ENCODE results near the gene BCL7C.

GRCh38 chr16:30846649-30847402 lies 47.1 kb downstream of the BCL7C start:
- TF ChIP-seq, protein P1, sequence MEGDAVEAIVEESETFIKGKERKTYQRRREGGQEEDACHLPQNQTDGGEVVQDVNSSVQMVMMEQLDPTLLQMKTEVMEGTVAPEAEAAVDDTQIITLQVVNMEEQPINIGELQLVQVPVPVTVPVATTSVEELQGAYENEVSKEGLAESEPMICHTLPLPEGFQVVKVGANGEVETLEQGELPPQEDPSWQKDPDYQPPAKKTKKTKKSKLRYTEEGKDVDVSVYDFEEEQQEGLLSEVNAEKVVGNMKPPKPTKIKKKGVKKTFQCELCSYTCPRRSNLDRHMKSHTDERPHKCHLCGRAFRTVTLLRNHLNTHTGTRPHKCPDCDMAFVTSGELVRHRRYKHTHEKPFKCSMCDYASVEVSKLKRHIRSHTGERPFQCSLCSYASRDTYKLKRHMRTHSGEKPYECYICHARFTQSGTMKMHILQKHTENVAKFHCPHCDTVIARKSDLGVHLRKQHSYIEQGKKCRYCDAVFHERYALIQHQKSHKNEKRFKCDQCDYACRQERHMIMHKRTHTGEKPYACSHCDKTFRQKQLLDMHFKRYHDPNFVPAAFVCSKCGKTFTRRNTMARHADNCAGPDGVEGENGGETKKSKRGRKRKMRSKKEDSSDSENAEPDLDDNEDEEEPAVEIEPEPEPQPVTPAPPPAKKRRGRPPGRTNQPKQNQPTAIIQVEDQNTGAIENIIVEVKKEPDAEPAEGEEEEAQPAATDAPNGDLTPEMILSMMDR (IDR thresholded peaks at IDR 0.05), result no peak
- TF ChIP-seq POLR2A (IDR thresholded peaks at IDR 0.05), result no peak
